ENCODE measurements around the gene MRC1.

DNA sequence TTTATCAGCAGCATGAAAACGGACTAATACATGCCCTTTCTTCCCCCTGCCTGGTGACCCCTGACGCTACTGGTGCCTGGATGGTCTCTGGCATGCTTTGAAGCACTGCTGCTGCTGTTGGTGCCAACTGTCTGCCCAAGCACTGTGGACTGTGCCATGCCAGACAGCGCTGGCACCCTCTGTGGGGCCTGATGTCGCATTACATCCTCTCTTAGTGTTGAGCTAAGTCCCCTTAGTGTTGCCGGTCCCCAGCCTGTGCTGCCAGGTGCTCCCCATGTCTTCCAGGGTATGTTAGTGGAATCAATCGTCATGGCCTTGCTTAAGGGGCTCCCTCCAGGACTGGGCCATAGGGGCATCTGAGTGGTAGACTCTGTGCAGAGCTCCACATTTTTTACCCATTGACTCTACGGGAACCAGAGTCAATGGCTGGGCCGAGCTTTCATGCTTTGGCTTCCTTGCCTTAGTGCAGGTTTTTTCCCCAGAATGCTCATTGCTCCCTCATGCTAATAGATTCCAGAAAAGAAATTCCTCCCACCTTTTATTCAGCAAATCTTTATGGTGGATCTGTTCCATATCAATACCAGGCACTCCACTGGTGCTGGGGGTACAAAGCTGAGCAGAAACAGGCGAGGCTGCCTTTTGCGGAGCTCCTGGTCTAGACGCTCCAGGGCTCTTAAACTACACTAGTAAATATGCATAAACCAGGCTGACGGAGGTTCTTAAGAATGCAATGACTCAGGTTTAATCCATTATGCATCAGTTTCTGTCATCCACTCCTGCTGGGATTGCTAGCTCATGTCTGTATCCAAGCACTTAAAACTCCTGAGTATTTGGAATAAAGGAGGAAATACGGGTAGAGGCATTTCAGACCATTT is 21.8 kb upstream of the MRC1 start:
- TF ChIP-seq RFX5 (IDR thresholded peaks at IDR 0.05; ENCODE audit: borderline replicate concordance, low read depth, low read length) (no peak), CREB1 (IDR thresholded peaks at IDR 0.05) (no peak), JUND (IDR thresholded peaks at IDR 0.05; ENCODE audit: low read length) (peak; percentile 54; the same call in 1 of the 2 replicates), EZH2 (IDR thresholded peaks at IDR 0.05; ENCODE audit: low read depth, low read length, severe bottlenecking) (no peak), NANOG (IDR thresholded peaks at IDR 0.05; ENCODE audit: insufficient read depth, low read depth, low read length, poor library complexity, severe bottlenecking) (no peak), CHD1 (IDR thresholded peaks at IDR 0.05; ENCODE audit: low read depth, low read length) (no peak), GABPA (IDR thresholded peaks at IDR 0.05; ENCODE audit: borderline replicate concordance, insufficient read depth, low read length) (no peak), SRF (IDR thresholded peaks at IDR 0.05; ENCODE audit: low read depth, low read length) (no peak), KDM5A (IDR thresholded peaks at IDR 0.05; ENCODE audit: low read length) (no peak), HDAC2 (IDR thresholded peaks at IDR 0.05; ENCODE audit: borderline replicate concordance in 1 of 2, low read depth in 2 of 2, low read length in 2 of 2) (no peak)
- TF ChIP-seq, protein P1, sequence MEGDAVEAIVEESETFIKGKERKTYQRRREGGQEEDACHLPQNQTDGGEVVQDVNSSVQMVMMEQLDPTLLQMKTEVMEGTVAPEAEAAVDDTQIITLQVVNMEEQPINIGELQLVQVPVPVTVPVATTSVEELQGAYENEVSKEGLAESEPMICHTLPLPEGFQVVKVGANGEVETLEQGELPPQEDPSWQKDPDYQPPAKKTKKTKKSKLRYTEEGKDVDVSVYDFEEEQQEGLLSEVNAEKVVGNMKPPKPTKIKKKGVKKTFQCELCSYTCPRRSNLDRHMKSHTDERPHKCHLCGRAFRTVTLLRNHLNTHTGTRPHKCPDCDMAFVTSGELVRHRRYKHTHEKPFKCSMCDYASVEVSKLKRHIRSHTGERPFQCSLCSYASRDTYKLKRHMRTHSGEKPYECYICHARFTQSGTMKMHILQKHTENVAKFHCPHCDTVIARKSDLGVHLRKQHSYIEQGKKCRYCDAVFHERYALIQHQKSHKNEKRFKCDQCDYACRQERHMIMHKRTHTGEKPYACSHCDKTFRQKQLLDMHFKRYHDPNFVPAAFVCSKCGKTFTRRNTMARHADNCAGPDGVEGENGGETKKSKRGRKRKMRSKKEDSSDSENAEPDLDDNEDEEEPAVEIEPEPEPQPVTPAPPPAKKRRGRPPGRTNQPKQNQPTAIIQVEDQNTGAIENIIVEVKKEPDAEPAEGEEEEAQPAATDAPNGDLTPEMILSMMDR (IDR thresholded peaks at IDR 0.05; ENCODE audit: control extremely low read depth in 1 of 3, insufficient read depth in 1 of 3, low read depth in 1 of 3, low read length in 3 of 3): peak in 1 of 3 experiments; percentile 29; a peak in 1 of 4 replicates
- TF ChIP-seq, protein P2, sequence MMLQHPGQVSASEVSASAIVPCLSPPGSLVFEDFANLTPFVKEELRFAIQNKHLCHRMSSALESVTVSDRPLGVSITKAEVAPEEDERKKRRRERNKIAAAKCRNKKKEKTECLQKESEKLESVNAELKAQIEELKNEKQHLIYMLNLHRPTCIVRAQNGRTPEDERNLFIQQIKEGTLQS (IDR thresholded peaks at IDR 0.05; ENCODE audit: insufficient read depth, low read depth, low read length): no peak
- TF ChIP-seq, protein P3, sequence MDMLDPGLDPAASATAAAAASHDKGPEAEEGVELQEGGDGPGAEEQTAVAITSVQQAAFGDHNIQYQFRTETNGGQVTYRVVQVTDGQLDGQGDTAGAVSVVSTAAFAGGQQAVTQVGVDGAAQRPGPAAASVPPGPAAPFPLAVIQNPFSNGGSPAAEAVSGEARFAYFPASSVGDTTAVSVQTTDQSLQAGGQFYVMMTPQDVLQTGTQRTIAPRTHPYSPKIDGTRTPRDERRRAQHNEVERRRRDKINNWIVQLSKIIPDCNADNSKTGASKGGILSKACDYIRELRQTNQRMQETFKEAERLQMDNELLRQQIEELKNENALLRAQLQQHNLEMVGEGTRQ (IDR thresholded peaks at IDR 0.05; ENCODE audit: low read length): no peak
